HepG2 (cell line): ENCODE measurements around the gene ALB. TPM values are rescaled to one million over a fixed set of nuclear protein-coding genes. Genes with fewer than 3 reads are reported as not detected.

Experiments
- EP300 ChIP-seq, 3 experiments: sonication (generic) in 1 of 3; formaldehyde crosslinking in 1 of 3; IDR thresholded peaks; 2 replicates each; pipeline versions ENCODE4 v1.5.1 to v1.6.1; 2011 to 2020; ENCODE audit warnings: low read depth in 2 of 3, low read length in 2 of 3, borderline replicate concordance in 1 of 3, improper control_type of control experiment in 1 of 3, mild to moderate bottlenecking in 1 of 3, missing genetic modification reagents in 1 of 3, moderate library complexity in 1 of 3
- FOXJ3 ChIP-seq: sonication (generic); formaldehyde crosslinking; IDR thresholded peaks from 2 replicates; pipeline ENCODE4 v1.4.0; 2020; ENCODE audit warnings: missing genetic modification reagents, mild to moderate bottlenecking, borderline replicate concordance
- FOXO1 ChIP-seq: sonication (generic); formaldehyde crosslinking; IDR thresholded peaks from 2 replicates; pipeline ENCODE4 v1.4.0; 2020; ENCODE audit warnings: missing genetic modification reagents
- HNF4G ChIP-seq, 2 experiments: sonication (generic) in 1 of 2; formaldehyde crosslinking in 1 of 2; IDR thresholded peaks; 2 replicates each; pipeline versions ENCODE4 v1.4.0 to v1.6.1; 2011 to 2020; ENCODE audit warnings: borderline replicate concordance in 2 of 2, low read depth in 2 of 2, mild to moderate bottlenecking in 2 of 2, low read length in 1 of 2, missing genetic modification reagents in 1 of 2, moderate library complexity in 1 of 2
- KDM1A ChIP-seq: IDR thresholded peaks from 2 replicates; pipeline ENCODE4 v1.6.1; 2016; ENCODE audit warnings: missing compliant biosample characterization
- KDM6A ChIP-seq: IDR thresholded peaks from 2 replicates; pipeline ENCODE4 v1.6.1; 2016; ENCODE audit warnings: low read depth
- MEIS2 ChIP-seq: sonication (generic); formaldehyde crosslinking; IDR thresholded peaks from 2 replicates; pipeline ENCODE4 v1.9.0; 2021; ENCODE audit warnings: mild to moderate bottlenecking, missing genetic modification reagents
- MXD3 ChIP-seq: IDR thresholded peaks from 2 replicates; pipeline ENCODE4 v1.6.1; 2016; ENCODE audit warnings: mild to moderate bottlenecking, missing biosample characterization, missing genetic modification reagents
- POGZ ChIP-seq: sonication (generic); formaldehyde crosslinking; IDR thresholded peaks from 2 replicates; pipeline ENCODE4 v1.4.0; 2020; ENCODE audit warnings: mild to moderate bottlenecking, missing genetic modification reagents
- PPARG ChIP-seq: conservative IDR thresholded peaks from 2 replicates; pipeline ENCODE4 v1.6.1; 2016; ENCODE audit warnings: missing biosample characterization, missing genetic modification reagents
- RCOR2 ChIP-seq: IDR thresholded peaks from 2 replicates; pipeline ENCODE4 v1.6.1; 2016; ENCODE audit warnings: missing biosample characterization, missing genetic modification reagents
- SAP130 ChIP-seq: IDR thresholded peaks from 2 replicates; pipeline ENCODE4 v1.6.1; 2016; ENCODE audit warnings: low read depth
- SOX13 ChIP-seq, 3 experiments: fragments of 450-650 bp in 1 of 3; sonication (generic) in 1 of 3; formaldehyde crosslinking in 1 of 3; IDR thresholded peaks in 2 of 3; conservative IDR thresholded peaks in 1 of 3; 2 replicates each; pipeline versions ENCODE4 v1.5.0 to v1.6.1; 2016 to 2020; ENCODE audit warnings: antibody characterized with exemption in 1 of 3, mild to moderate bottlenecking in 1 of 3, missing compliant biosample characterization in 1 of 3, missing genetic modification reagents in 1 of 3, moderate library complexity in 1 of 3
- STAT6 ChIP-seq: sonication (generic); formaldehyde crosslinking; IDR thresholded peaks from 2 replicates; pipeline ENCODE4 v1.4.0; 2020; ENCODE audit warnings: missing genetic modification reagents, mild to moderate bottlenecking, borderline replicate concordance
- ZBED4 ChIP-seq: sonication (generic); formaldehyde crosslinking; IDR thresholded peaks from 2 replicates; pipeline ENCODE4 v1.4.0; 2020; ENCODE audit warnings: missing genetic modification reagents, borderline replicate concordance
- ZNF33A ChIP-seq: sonication (generic); formaldehyde crosslinking; IDR thresholded peaks from 2 replicates; pipeline ENCODE4 v1.5.1; 2020; ENCODE audit warnings: missing genetic modification reagents, mild to moderate bottlenecking, moderate library complexity, borderline replicate concordance
- ZNF589 ChIP-seq: sonication (generic); formaldehyde crosslinking; conservative IDR thresholded peaks from 2 replicates; pipeline ENCODE4 v1.8.0; 2022; ENCODE audit warnings: mild to moderate bottlenecking, moderate library complexity, missing genetic modification reagents
- ZNF790 ChIP-seq: sonication (generic); formaldehyde crosslinking; IDR thresholded peaks from 2 replicates; pipeline ENCODE4 v1.8.0; 2022; ENCODE audit warnings: missing genetic modification reagents, mild to moderate bottlenecking, borderline replicate concordance
- ZNF878 ChIP-seq: sonication (generic); formaldehyde crosslinking; IDR thresholded peaks from 2 replicates; pipeline ENCODE4 v1.8.1; 2023; ENCODE audit warnings: mild to moderate bottlenecking, missing genetic modification reagents, moderate library complexity
- polyA plus RNA-seq, 8 experiments: library from polyadenylated mRNA; depleted of rRNA in 3 of 8; stranded (reverse) in 7 of 8; unstranded in 1 of 8; fragments of >200 nt; fragmentation: Illumina TruSeq in 4 of 8; extraction: Trizol in 4 of 8; gene quantifications; 2 replicates each; pipeline versions ENCODE4 v1.2.1 to v1.2.3, GENCODE V29; 2011 to 2016; ENCODE audit warnings: low read depth in 4 of 8, missing spikeins in 1 of 8, mixed read lengths in 1 of 8; ENCODE audit not compliant: insufficient read depth in 1 of 8
- total RNA-seq, 5 experiments: library from RNA; depleted of rRNA; stranded (reverse); fragments of >200 nt; fragmentation: Illumina TruSeq; extraction: Trizol; gene quantifications; 2 replicates each; pipeline ENCODE4 v1.2.3, GENCODE V29; 2016; ENCODE audit warnings: low read depth in 1 of 5

ALB gene
- total and polyA plus RNA-seq, 2 of the 13 experiments (the other 11 are each of a cell fraction or from before 2014, with no cell fraction given) = 22,259 to 22,625 TPM

GRCh38 chr4:73396993-73397972 is 6.8 kb upstream of the ALB start (continued):
- TF ChIP-seq STAT6 (no peak), FOXJ3 (CRISPR knock-in tag) (peak; percentile 66; the same call in 1 of the 2 replicates), POGZ (peak; percentile 60), SAP130 (CRISPR knock-in tag) (peak; percentile 48; the same call in 1 of the 2 replicates), ZNF33A (CRISPR knock-in tag) (no peak), ZBED4 (CRISPR knock-in tag) (peak; percentile 41; the same call in 1 of the 2 replicates), ZNF878 (CRISPR knock-in tag) (0 out of 2 replicates have a peak, but pooled peaks have one; percentile 42), KDM1A (CRISPR knock-in tag) (0 out of 2 replicates have a peak, but pooled peaks have one; percentile 17), ZNF790 (no peak), PPARG (CRISPR knock-in tag) (peak; percentile 80), HNF4G (IDR thresholded peaks at IDR 0.05; ENCODE audit: borderline replicate concordance, low read depth, low read length) (peak; percentile 93), HNF4G (CRISPR knock-in tag; IDR thresholded peaks at IDR 0.05; ENCODE audit: borderline replicate concordance, low read depth) (peak; percentile 63; the same call in 1 of the 2 replicates), RCOR2 (CRISPR knock-in tag) (peak; percentile 75; the same call in 1 of the 2 replicates), SOX13 (IDR thresholded peaks at IDR 0.05) (peak; percentile 30; the same call in 1 of the 2 replicates), SOX13 (CRISPR knock-in tag; conservative IDR thresholded peaks at IDR 0.05 in 1 of 2, IDR thresholded peaks at IDR 0.05 in 1 of 2) (peak in 1 of 2 experiments; percentile 88; a peak in 2 of 4 replicates), FOXO1 (CRISPR knock-in tag) (peak; percentile 41; the same call in 1 of the 2 replicates), ZNF589 (no peak), EP300 (IDR thresholded peaks at IDR 0.05; ENCODE audit: low read depth in 2 of 2, low read length in 2 of 2) (peak in 1 of 2 experiments; percentile 88; a peak in 2 of 4 replicates), EP300 (CRISPR knock-in tag; IDR thresholded peaks at IDR 0.05; ENCODE audit: borderline replicate concordance) (no peak), MXD3 (CRISPR knock-in tag) (no peak), KDM6A (CRISPR knock-in tag) (peak; percentile 77), MEIS2 (no peak)
